Vagina (tissue), 2 donors: ENCODE results near the gene ZNF777. TPM values are rescaled to one million over a fixed set of nuclear protein-coding genes. Genes with fewer than 3 reads are reported as not detected.

Source experiments
- DNase-seq, 2 donors: peaks; one replicate each; pipeline ENCODE4 v3.0.0-alpha.2; 2017; ENCODE audit errors: extremely low spot score in 2 of 2
- H3K27ac ChIP-seq: fragments of 200-600 bp; sonication (generic); one replicate; pipeline ENCODE4 v1.5.1; 2019
- H3K27me3 ChIP-seq: fragments of 200-600 bp; sonication (generic); one replicate; pipeline ENCODE4 v1.5.1; 2019
- H3K36me3 ChIP-seq, 2 donors: fragments of 200-600 bp; sonication (generic); one replicate each; pipeline ENCODE4 v1.5.1; 2017 to 2019
- H3K4me1 ChIP-seq: fragments of 200-600 bp; sonication (generic); one replicate; pipeline ENCODE4 v1.5.1; 2019
- H3K4me3 ChIP-seq, 2 donors: fragments of 200-600 bp; sonication (generic); 1 replicate in 1 of 2; 2 replicates in 1 of 2; pipeline ENCODE4 v1.5.1; 2016 to 2019
- H3K9me3 ChIP-seq: fragments of 200-600 bp; sonication (generic); one replicate; pipeline ENCODE4 v1.5.1; 2019
- POLR2A ChIP-seq, 2 donors: fragments of 450-650 bp; IDR thresholded peaks; one replicate each; pipeline ENCODE4 v1.6.1; 2017; ENCODE audit warnings: antibody characterized with exemption in 2 of 2, mild to moderate bottlenecking in 2 of 2, moderate library complexity in 2 of 2
- POLR2AphosphoS5 ChIP-seq, 2 donors: sonication (generic); formaldehyde crosslinking; IDR thresholded peaks; one replicate each; pipeline ENCODE4 v1.9.0; 2017; ENCODE audit warnings: antibody characterized with exemption in 2 of 2, mild to moderate bottlenecking in 2 of 2, low read depth in 1 of 2; ENCODE audit not compliant: insufficient read depth in 1 of 2
- intact Hi-C: fragments of 100-400 bp; cut with DNase I; formaldehyde crosslinking; loops from one replicate; pipeline ENCODE4 v1.15.1; 2023
- total RNA-seq: library from RNA; depleted of rRNA; stranded (reverse); fragments of >200 nt; gene quantifications from one replicate; pipeline ENCODE4 v1.2.3, GENCODE V29; 2016
- TF ChIP-seq, protein P1 (sequence below), 3 experiments: fragments of 450-650 bp in 2 of 3; fragments of 200-600 bp in 1 of 3; sonication (generic) in 1 of 3; IDR thresholded peaks; one replicate each; pipeline ENCODE4 v1.5.1; 2017 to 2019; ENCODE audit warnings: antibody characterized with exemption in 3 of 3, mild to moderate bottlenecking in 2 of 3, moderate library complexity in 2 of 3

The ZNF777 gene
- total RNA-seq, 1 donor from 2014 or later = 13.5 TPM

DNA sequence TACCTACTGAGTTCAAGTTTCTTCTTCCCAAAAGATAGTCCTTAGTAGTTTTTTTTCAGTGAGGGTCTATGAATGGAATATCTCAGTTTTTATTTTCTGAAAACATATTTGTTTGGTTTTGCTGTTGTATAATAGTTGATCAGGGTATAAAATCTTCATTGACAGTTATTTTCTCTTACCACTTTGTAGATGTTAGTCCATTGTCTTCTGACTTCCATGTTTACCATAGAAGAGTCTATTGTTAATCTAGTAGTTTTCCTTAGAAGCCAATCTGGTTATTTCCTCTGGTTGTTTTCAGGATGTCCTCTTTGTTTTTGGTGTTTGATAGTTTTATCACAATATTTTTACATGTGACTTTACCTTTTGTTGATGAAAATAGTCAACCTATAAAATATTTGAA, 5.5 kb upstream of the ZNF777 start:
- TF ChIP-seq, protein P1, sequence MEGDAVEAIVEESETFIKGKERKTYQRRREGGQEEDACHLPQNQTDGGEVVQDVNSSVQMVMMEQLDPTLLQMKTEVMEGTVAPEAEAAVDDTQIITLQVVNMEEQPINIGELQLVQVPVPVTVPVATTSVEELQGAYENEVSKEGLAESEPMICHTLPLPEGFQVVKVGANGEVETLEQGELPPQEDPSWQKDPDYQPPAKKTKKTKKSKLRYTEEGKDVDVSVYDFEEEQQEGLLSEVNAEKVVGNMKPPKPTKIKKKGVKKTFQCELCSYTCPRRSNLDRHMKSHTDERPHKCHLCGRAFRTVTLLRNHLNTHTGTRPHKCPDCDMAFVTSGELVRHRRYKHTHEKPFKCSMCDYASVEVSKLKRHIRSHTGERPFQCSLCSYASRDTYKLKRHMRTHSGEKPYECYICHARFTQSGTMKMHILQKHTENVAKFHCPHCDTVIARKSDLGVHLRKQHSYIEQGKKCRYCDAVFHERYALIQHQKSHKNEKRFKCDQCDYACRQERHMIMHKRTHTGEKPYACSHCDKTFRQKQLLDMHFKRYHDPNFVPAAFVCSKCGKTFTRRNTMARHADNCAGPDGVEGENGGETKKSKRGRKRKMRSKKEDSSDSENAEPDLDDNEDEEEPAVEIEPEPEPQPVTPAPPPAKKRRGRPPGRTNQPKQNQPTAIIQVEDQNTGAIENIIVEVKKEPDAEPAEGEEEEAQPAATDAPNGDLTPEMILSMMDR (IDR thresholded peaks at IDR 0.05) = no peak
- TF ChIP-seq POLR2A (IDR thresholded peaks at IDR 0.05) (no peak), POLR2AphosphoS5 (IDR thresholded peaks at IDR 0.05; ENCODE audit: insufficient read depth in 1 of 2, low read depth in 1 of 2) (no peak)
- Histone ChIP-seq H3K36me3 (no peaks in the 10 kb centered on the region), H3K27me3 (no peaks in the 10 kb centered on the region), H3K27ac (no peak overlapping the region), H3K4me3 (no peak overlapping the region), H3K4me1 (no peaks in the 10 kb centered on the region), H3K9me3 (no peaks in the 10 kb centered on the region)
- no peak for DNase-seq
- intact Hi-C loops = no loop called here

DNA sequence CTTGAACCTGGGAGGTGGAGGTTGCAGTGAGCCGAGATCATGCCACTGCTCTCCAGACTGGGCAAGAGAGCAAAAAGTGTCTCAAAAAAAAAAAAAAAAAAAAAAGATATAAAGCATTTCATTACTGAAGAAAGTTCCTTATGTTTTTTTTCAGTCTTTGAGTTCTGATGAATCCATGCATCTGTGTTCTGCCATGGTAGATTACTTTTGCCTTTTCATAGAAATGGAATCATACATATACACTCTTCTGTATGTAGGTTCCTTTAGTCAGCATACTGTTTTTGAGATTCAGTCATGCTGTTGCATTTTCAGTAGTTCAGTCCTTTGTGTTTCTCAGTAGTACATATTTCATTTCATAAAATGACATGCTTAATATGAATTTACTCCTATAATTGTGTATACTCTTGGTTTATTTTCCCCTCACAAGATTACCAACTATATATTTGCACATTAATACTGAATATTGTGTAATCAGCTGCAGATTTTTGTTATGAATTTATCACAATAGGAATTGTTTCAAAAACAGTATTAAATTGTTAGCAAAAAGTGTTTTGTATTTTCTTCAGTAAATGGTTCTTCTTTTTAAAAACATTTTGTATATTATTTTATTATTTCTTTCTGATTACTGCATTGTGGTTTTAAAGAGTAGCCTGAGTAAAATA, 2.8 kb upstream of the ZNF777 start:
- TF ChIP-seq, protein P1 (IDR thresholded peaks at IDR 0.05) = no peak
- TF ChIP-seq POLR2AphosphoS5 (IDR thresholded peaks at IDR 0.05; ENCODE audit: insufficient read depth in 1 of 2, low read depth in 1 of 2) = no peak
- TF ChIP-seq POLR2A (IDR thresholded peaks at IDR 0.05) = no peak
- intact Hi-C loops = no loop called here
- H3K27me3 ChIP-seq = no peaks in the 10 kb centered on the region
- H3K9me3 ChIP-seq = no peaks in the 10 kb centered on the region
- no peak for DNase-seq
- no peak overlapping the region for H3K4me3 ChIP-seq
- peaks cover 10% of the 10 kb centered on the region for H3K4me1 ChIP-seq
- no peak overlapping the region for H3K27ac ChIP-seq
- no peaks in the 10 kb centered on the region for H3K36me3 ChIP-seq

DNA sequence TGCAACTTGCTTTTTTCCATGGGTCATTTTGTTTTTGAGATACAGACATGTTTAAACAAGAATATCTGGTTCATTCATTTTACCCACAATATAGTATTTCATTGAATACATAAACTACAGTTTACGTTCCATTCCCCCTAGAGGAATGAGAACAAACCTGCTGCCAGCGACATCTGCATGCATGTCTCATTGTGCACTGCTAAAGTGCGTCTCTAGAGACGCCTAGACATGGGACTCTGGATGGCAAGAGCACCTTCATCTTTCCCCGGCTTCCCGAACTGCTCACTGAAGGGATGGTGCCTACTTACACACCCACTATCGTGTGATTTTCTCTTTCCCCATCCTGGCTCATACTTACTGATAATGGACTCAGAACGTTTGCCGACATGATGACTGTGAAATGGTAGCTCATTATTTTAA, 1.2 kb upstream of the ZNF777 start:
- intact Hi-C loops = no loop called here
- H3K4me3 ChIP-seq = no peak overlapping the region
- no peak overlapping the region for H3K27ac ChIP-seq
- no peaks in the 10 kb centered on the region for H3K27me3 ChIP-seq
- H3K36me3 ChIP-seq = no peaks in the 10 kb centered on the region
- no peaks in the 10 kb centered on the region for H3K9me3 ChIP-seq
- TF ChIP-seq, protein P1 (IDR thresholded peaks at IDR 0.05) = no peak
- no peak for TF ChIP-seq POLR2AphosphoS5 (IDR thresholded peaks at IDR 0.05; ENCODE audit: insufficient read depth in 1 of 2, low read depth in 1 of 2)
- TF ChIP-seq POLR2A (IDR thresholded peaks at IDR 0.05) = no peak
- DNase-seq = no peak
- peaks cover 17% of the 10 kb centered on the region for H3K4me1 ChIP-seq

DNA sequence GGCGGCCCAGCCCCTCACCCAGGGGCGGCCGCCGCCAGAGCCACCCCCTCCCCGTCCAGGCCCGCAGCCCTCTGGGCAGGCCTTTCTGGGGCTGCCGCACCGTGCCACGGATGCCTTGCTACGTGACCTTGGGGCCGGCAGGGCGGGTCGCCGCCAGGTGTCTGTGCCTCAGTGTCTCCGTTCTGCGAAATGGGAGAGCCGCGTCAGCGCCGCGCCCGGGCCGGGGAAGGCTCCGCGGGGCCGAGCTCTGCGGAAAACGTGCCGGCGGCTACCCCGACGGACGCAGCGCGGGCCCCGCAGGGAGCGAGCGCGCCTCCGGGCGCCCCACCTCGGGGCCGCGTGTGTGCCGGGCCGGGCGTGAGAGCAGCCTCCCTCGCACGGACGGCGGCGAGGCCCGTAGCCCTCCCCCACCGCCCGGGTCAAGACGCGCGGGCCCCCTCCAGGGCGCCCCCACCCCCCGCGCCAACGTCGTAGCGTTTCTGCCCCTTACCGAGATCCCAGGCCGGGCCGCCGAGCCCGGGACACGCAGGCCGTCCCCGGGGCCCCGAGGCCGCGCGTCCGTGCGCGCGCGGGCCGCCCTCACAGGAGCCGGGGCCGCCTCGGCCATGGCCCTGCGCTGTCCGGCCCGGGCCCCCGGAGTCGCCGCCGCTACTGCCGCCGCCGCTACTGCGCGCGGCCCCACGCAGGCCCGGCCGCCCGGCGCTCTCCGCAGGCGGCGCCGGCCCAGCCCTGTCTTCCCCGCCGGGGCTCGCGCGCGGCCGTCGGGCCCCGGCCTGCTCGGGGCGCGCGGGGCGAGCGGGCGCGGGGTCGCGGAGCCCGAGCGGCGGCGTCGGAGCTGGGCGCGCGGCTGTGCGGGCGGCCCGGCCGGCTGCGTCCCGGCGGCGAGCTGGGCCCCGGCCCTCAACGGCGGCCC, 1.1 kb downstream of the ZNF777 start:
- Histone ChIP-seq H3K27ac (peak overlapping the region; percentile 87), H3K9me3 (no peaks in the 10 kb centered on the region), H3K27me3 (no peaks in the 10 kb centered on the region), H3K4me3 (peak overlapping the region; percentile 78 to 82), H3K36me3 (peaks cover 0 to 11% of the 10 kb centered on the region in 2 donors), H3K4me1 (peaks cover 17% of the 10 kb centered on the region)
- TF ChIP-seq, protein P1 (IDR thresholded peaks at IDR 0.05) = no peak
- TF ChIP-seq POLR2A (IDR thresholded peaks at IDR 0.05) (no peak), POLR2AphosphoS5 (IDR thresholded peaks at IDR 0.05; ENCODE audit: insufficient read depth in 1 of 2, low read depth in 1 of 2) (no peak)
- DNase-seq = no peak
- intact Hi-C loops = no loop called here

DNA sequence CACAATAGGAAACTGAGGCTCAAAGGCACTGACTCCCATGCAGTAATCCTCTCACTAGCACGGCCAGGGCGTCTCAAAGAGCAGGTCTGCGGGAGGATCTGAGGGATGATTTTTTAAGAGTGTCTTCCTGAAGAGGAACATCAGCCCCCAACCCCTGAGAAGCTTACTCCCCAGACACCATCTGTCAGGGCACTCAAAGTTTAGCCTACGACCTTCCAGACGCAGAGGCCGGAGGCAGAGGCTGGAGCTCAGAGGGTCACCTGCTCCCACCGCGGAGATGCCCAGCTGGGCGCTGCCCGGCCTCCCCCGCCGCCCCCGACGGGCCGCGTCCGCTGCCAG, 1.7 kb downstream of the ZNF777 start:
- no peak for DNase-seq
- intact Hi-C loops = no loop called here
- Histone ChIP-seq H3K36me3 (peaks cover 0 to 16% of the 10 kb centered on the region in 2 donors), H3K9me3 (no peaks in the 10 kb centered on the region), H3K4me1 (peaks cover 17% of the 10 kb centered on the region), H3K27me3 (no peaks in the 10 kb centered on the region), H3K27ac (peak overlapping the region; percentile 48), H3K4me3 (peak overlapping the region; percentile 59 to 82)
- no peak for TF ChIP-seq POLR2A (IDR thresholded peaks at IDR 0.05)
- TF ChIP-seq, protein P1 (IDR thresholded peaks at IDR 0.05) = no peak
- no peak for TF ChIP-seq POLR2AphosphoS5 (IDR thresholded peaks at IDR 0.05; ENCODE audit: insufficient read depth in 1 of 2, low read depth in 1 of 2)
